ENCODE measurements around the gene NCKIPSD.

GRCh38 chr3:48709051-48709461 is 23.3 kb upstream of the NCKIPSD start:
- TF ChIP-seq CTCF (IDR thresholded peaks at IDR 0.05) (no peak), POLR2A (IDR thresholded peaks at IDR 0.05) (no peak)

Data from uterus (tissue), 2 donors.